Fibroblast of the aortic adventitia (primary cell): ENCODE data around the gene CXCL11. TPM values are rescaled to one million over a fixed set of nuclear protein-coding genes. Genes with fewer than 3 reads are reported as not detected.
"Not testable (repeated sequence)": the region's sequence is repeated elsewhere in the genome, so short reads cannot be mapped to it uniquely, and the experiment has no call there.

ENCODE experiments used
- DNase-seq: peaks from one replicate; pipeline ENCODE4 v3.0.0-alpha.2; 2010; ENCODE audit warnings: low read depth
- H3K4me3 ChIP-seq: 2 replicates; pipeline ENCODE4 v1.5.1; 2011; ENCODE audit warnings: low read depth, mild to moderate bottlenecking, control low read depth, low read length, moderate library complexity
- total RNA-seq: library from RNA; depleted of rRNA; stranded (reverse); fragments of >200 nt; gene quantifications from 2 replicates; pipeline ENCODE4 v1.2.3, GENCODE V29; 2012; ENCODE audit warnings: low replicate concordance
- TF ChIP-seq, protein P1 (sequence below): IDR thresholded peaks from 2 replicates; pipeline ENCODE4 v1.5.1; 2011; ENCODE audit warnings: mild to moderate bottlenecking, low read length, control low read depth, inconsistent platforms; ENCODE audit not compliant: insufficient read depth

Gene CXCL11
- total RNA-seq, 1 donor, result not detected

DNA sequence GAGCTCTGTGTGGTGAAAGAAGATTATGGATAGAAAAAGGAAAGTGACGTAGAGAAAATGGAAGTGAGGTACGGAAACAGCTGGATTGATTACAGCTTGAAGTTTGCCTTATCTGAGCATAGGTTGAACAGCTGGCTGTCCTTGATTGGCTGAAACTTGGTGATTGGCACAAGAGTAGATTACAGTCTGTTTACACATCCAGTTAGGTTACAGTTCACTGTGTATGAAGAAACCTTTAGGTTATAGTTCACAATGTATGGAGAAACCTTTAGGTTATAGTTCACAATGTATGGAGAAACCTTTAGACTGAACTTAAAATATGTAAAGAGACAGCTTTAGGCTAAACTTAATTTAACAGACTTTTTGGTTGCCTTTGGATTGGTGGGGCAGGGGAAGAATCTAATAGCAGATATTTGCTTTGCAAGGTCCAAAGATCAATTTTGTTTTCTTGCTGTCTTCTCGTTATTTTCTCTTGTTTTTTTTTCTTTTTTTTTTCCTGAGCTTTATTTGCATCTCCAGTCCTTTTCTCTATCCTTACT, 23.1 kb upstream of the CXCL11 start:
- DNase-seq, result no peak
- H3K4me3 ChIP-seq, result no peak overlapping the region
- TF ChIP-seq, protein P1, sequence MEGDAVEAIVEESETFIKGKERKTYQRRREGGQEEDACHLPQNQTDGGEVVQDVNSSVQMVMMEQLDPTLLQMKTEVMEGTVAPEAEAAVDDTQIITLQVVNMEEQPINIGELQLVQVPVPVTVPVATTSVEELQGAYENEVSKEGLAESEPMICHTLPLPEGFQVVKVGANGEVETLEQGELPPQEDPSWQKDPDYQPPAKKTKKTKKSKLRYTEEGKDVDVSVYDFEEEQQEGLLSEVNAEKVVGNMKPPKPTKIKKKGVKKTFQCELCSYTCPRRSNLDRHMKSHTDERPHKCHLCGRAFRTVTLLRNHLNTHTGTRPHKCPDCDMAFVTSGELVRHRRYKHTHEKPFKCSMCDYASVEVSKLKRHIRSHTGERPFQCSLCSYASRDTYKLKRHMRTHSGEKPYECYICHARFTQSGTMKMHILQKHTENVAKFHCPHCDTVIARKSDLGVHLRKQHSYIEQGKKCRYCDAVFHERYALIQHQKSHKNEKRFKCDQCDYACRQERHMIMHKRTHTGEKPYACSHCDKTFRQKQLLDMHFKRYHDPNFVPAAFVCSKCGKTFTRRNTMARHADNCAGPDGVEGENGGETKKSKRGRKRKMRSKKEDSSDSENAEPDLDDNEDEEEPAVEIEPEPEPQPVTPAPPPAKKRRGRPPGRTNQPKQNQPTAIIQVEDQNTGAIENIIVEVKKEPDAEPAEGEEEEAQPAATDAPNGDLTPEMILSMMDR, result no peak

DNA sequence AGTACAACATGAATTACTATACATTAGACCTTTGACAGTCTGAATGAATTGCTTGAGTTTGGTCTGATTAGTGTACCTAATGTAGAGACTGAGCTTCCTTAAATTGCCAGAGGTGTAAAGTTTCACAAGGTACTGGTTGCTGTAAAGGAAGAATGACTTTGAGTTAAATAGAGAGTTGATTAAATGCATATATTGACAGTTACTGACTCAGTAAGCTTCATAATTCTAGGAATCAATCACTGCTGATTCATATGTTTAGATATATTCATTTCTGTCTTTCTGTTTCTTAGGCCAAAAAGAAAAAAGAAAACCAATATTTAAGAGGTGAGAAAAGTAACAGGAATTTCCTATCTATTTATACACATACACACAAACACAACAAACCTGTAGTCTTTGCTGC, 22.4 kb upstream of the CXCL11 start:
- no peak for DNase-seq
- no peak overlapping the region for H3K4me3 ChIP-seq
- TF ChIP-seq, protein P1, result no peak

DNA sequence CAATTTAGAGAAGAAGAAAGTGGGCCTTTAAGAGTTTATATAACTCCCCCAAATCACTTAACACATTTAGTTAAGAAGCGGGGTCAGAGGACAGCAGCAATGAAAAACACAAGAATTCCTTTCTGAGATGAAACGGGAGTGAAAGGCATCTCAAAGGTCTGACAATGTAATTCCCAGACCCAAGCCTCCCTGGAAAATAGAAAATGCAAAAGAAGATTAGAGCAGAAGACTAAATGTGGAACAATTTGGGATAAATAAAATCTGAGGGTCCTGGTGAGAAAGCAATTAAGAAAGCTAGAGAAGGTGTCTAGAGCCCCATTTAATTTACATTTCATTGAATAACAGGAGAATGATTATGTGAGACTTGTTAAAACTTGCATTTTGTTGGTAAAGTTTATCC, 19.6 kb upstream of the CXCL11 start:
- TF ChIP-seq, protein P1, result no peak
- DNase-seq, result no peak
- no peak overlapping the region for H3K4me3 ChIP-seq

DNA sequence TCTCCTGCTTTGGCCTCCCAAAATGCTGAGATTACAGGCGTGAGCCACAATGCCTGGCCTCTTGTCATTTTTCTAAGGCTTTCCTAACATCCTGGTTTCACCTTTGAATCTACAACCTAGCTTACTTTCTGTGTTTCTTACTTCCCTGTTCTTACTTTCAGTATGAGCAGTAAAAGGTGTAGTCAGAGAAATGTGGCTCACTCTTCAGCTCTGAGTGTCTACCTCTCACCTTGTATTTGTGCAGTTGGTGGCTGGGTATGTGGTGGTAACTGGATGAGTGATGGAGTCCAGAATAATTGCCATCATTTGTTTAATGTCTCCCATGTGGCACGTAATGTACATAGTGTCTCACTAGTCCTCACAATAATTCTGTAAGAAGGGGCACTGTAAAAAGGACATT, 19.1 kb upstream of the CXCL11 start:
- no peak for DNase-seq
- TF ChIP-seq, protein P1, result no peak
- H3K4me3 ChIP-seq, result no peak overlapping the region

DNA sequence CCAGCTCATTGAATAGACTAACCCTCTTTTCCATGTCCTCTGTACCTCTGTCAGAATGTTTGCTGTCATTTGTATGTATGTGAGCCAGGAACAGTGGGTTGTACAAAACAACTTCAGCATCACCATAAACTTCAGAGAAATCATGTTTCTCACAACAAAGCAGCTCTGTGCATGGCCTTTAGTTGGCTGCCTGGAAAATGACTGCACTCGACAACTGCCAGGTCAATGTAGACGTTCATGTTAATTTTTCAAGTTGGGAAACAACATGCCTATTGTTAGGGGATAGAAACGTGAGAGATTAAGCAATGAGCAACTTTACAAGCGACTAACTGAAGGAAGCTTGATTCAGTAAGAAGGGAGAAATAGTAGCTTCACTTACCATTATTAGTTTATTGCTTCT, 17.9 kb upstream of the CXCL11 start:
- no peak for DNase-seq
- H3K4me3 ChIP-seq, result no peak overlapping the region
- TF ChIP-seq, protein P1, result no peak

DNA sequence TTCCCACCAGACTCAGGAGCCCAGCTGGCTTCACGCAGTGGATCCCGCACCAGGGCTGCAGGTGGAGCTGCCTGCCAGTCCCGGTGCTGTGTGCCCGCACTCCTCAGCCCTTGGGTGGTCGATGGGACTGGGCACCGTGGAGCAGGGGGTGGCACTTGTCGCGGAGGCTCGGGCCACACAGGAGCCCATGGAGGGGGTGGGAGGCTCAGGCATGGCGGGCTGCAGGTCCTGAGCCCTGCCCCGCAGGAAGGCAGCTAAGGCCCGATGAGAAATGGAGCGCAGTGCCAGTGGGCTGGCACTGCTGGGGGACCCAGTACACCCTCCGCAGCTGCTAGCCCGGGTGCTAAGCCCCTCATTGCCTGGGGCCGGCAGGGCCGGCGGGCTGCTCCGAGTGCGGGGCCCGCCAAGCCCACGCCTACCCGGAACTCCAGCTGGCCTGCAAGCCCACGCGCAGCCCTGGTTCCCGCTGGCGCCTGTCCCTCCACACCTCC, 14.7 kb upstream of the CXCL11 start:
- H3K4me3 ChIP-seq, result not testable (repeated sequence)

DNA sequence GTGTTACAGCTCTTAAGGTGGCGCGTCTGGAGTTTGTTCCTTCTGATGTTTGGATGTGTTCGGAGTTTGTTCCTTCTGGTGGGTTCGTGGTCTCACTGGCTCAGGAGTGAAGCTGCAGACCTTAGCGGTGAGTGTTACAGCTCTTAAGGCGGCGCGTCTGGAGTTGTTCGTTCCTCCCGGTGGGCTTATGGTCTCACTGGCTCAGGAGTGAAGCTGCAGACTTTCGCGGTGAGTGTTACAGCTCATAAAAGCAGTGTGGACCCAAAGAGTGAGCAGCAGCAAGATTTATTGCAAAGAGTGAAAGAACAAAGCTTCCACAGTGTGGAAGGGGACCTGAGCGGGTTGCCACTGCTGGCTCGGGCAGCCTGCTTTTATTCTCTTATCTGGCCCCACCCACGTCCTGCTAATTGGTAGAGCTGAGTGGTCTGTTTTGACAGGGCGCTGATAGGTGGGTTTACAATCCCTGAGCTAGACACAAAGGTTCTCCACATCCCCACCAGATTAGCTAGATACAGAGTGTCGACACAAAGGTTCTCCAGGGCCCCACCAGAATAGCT, 14.1 kb upstream of the CXCL11 start:
- H3K4me3 ChIP-seq, DNase-seq: not testable (repeated sequence)

More for the DNA sequence above, 14.7 kb upstream of the CXCL11 start:
- DNase-seq, result not testable (repeated sequence)

DNA sequence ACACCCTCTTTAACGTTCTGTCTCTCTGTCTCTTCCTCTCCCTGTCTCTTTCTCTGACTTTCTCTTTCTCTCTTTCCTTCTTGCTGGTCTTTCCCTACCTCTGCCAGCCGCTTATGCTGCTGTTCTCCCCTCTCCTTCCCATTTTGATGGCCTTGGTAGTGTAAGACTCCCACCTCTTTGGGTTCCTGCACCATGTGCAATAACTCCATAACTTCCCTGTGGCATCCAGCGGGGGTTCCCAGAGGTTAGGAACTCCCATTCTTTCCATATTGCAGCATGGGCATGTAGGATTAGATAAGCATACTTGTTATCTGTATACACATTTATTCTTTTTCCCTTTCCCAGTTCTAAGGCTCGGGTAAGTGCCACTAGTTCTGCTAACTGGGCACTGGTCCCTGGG, 8.8 kb upstream of the CXCL11 start:
- not testable (repeated sequence) for DNase-seq, H3K4me3 ChIP-seq

DNA sequence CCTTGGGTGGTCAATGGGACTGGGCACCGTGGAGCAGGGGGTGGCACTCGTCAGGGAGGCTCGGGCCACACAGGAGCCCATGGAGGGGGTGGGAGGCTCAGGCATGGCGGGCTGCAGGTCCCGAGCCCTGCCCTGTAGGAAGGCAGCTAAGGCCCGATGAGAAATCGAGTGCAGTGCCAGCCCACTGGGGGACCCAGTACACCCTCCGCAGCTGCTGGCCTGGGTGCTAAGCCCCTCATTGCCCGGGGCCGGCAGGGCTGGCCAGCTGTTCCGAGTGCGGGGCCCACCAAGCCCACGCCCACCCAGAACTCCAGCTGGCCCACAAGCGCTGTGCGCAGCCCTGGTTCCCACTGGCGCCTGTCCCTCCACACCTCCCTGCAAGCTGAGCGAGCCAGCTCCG, 7.4 kb upstream of the CXCL11 start:
- H3K4me3 ChIP-seq, DNase-seq: not testable (repeated sequence)

DNA sequence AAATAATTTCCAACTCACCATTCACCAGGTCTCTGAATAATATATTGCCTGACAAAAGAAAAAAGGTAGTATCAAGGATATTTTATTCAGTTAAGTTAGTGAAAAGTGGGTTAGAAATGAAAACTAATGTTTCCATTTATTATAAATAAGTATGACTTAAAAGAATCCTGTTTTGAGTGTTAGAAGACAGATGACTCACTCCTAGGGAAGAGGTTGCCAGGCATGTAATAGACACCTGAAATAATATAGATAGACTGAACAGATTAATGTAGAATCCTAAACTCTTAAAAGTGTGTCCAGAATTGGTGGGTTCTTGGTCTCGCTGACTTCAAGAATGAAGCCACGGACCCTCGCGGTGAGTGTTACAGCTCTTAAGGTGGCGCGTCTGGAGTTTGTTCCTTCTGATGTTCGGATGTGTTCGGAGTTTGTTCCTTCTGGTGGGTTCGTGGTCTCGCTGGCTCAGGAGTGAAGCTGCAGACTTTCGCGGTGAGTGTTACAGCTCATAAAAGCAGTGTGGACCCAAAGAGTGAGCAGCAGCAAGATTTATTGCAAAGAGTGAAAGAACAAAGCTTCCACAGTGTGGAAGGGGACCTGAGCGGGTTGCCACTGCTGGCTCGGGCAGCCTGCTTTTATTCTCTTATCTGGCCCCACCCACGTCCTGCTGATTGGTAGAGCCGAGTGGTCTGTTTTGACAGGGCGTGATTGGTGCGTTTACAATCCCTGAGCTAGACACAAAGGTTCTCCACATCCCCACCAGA, 6.5 kb upstream of the CXCL11 start:
- not testable (repeated sequence) for H3K4me3 ChIP-seq
- DNase-seq, result peak; percentile 8
